ENCODE results near the gene REG1A.

- TF ChIP-seq CTCF (IDR thresholded peaks at IDR 0.05; ENCODE audit: insufficient read depth, low read length, poor library complexity, severe bottlenecking) (no peak), EZH2phosphoT487 (conservative IDR thresholded peaks at IDR 0.05; ENCODE audit: low read length) (no peak)
These were observed 34.9 kb upstream of the REG1A start for GRCh38 chr2:79085382-79085781.
